Stimulated activated CD4-positive, alpha-beta T cell treated with anti-CD3 and anti-CD28 coated beads, Interleukin-15, amount 100 ng/mL, for 48 hours (primary cell): ENCODE results near the gene TRPC4AP.

Experiments used
- DNase-seq, 2 donors: peaks; one replicate each; pipeline ENCODE4 v3.0.0-alpha.2; 2020; ENCODE audit warnings: low read depth in 2 of 2

TRPC4AP gene

DNA sequence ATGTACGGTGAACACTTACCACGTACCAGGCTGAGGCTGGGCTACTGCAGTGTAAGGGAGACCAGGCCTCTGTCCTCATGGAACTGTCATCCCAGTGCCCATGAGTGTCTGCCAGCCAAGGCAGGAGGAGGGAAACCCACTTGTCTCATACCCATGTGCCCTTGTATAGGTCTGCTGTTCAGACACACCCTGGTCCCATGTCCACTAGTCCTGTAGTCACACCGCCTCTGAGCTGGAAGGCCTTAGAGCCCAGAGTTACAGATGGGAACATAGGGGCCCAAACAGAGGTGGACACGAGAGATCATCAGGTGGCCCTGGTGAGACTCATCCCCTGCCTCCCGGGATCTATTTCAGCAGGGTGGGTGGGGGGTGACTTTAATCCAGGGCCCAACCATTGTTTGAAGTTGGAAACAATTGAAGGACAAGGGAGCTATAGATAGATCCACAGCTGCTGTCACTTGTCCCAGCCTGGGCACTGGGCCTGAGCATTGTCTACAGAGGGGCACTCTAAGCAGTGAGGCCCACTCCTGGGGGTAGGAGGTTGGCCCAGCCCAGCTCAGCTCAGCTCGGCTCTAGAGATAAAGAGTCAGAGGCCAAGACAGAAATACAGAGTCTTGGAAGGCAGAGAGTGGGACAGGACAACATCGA, 122.3 kb downstream of the TRPC4AP start:
- no peak for DNase-seq

DNA sequence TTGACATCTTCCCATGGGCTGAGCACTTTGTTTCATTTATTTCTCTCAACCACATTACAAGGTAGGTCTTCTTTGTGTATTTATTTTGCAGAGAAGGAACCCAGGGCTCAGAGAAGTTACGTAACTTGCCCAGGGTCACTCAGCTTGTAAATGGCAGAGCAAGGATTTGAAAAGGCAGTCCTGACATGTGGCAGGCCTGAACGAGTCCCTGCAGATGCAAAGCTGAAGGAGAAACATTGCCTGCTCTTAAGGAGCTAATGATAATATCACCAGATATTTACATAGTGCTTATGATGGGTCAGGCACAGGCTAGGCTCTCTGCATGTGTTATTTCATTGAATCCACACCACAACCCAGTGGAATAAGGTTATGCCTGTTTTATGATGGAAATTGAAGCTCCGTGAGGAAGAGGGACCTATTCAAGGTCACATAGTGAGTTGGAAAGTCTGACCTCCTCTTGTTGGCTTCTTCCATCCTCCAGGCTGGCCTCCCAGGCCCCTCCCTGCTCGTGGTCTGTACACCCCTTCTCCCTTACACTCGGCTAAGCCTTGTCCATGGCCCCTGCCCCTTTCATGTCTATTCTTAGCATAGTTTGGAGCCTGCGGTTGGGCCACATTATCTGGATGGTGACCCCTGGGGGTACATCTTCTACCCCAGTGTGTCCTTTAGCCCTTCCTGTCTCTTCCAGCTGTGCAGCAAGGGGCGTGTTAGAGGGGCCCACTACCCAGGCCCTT, 124.4 kb downstream of the TRPC4AP start:
- DNase-seq, result no peak

DNA sequence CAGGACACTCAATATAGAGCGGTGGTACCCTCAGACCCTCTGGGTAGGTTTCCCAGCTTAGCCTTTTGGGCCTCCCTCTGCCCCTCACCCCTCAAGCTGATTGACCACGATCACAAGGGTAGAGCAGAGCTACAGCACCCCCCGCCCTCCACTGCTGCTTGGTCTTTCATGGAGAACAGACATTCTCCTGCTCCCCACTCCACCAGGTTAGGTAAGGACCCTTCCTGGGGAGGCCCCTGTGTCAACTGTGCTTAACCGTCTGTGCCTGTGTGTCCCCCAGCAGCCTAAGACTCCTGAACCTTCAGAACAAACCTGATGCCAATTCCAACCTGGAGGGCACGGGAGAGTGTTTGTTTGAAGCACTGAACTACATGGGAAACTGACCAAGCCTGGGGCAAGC, 125.2 kb downstream of the TRPC4AP start:
- no peak for DNase-seq

DNA sequence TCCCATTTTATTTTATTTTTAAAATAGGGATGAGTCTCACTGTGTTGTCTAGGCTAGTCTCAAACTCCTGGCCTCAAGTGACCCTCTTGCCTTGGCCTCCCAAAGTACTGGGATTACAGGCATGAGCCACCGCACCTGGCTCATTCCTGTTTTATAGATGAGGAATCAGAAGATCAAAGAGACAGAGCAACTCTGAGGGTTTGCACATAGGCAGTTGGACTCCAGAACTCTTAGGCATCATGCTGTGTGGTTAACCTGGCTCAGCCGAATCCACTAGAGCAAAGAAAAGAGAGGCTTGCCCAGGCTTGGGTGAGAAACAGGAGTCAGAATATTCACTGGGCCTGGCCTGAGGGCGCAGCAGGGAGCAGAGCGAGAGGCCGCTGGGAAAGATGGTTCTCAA, 127.6 kb downstream of the TRPC4AP start:
- no peak for DNase-seq

DNA sequence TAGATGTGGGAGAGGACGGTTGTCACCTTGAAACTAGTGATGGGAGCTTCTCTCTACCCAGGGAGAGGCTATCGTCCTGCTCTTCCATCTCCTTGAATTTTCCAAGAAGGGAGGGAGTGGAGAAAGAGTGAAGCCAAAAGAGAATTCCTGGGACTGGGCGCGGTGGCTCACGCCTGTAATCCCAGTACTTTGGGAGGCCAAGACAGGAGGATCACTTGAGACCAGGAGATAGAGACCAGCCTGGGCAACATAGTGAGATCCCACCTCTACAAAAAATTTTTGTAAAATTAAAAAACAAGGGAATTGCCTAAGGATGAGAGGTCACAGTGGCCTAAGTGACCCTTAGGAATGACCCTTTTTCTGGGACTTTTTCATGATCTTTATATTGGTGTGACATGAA, 128.1 kb downstream of the TRPC4AP start:
- no peak for DNase-seq

DNA sequence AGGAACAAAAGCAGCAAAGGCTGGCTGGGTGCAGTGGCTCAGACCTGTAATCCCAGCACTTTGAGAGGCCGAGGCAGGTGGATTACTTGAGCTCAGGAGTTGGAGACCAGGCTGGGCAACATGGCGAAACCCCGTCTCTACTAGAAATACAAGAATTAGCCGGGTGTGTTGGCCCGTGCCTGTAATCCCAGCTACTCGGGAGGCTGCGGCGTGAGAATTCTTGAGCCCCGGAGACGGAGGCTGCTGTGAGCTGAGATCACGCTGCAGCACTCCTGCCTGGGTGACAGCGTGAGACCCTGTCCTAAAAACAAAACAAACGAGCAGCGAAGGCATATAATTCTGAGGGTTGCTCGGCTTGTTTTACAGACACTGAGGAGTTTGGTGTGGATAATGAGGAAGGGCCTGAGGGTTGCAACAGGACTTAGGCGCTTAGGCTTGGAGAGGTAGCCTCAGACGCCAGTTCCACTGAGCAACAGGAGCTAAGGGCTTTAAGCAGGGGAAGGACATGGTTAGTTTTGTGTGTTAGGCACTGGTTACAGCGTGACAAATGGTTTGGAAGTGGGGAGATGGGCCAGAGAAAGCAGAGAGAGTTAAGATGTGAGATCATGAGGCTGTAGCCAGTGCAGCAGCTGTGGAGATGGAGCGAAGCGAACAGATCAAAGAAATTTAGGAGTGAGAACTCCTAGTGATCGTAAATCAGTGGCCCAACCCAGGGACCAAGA, 135.7 kb downstream of the TRPC4AP start:
- no peak for DNase-seq

DNA sequence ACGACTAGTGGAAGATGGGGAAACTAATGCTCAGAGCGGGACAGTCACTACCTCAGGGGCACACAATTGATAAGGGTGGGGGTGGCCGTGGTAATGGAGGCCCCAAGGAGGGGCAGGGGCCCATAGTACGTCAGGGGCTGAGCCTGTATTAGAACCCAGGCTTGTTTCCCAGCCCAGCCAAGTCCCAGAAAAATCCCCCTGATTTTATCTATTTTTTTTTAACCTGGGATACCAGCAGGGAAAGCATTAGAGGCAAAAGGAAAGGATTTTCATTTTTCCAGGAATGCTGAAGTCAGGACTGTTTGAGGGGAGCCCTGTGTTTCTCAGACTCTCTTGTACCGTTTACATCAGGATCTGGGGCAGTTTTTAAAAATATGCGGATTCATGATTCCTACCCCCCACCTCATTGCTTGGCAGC, 136.6 kb downstream of the TRPC4AP start:
- no peak for DNase-seq

DNA sequence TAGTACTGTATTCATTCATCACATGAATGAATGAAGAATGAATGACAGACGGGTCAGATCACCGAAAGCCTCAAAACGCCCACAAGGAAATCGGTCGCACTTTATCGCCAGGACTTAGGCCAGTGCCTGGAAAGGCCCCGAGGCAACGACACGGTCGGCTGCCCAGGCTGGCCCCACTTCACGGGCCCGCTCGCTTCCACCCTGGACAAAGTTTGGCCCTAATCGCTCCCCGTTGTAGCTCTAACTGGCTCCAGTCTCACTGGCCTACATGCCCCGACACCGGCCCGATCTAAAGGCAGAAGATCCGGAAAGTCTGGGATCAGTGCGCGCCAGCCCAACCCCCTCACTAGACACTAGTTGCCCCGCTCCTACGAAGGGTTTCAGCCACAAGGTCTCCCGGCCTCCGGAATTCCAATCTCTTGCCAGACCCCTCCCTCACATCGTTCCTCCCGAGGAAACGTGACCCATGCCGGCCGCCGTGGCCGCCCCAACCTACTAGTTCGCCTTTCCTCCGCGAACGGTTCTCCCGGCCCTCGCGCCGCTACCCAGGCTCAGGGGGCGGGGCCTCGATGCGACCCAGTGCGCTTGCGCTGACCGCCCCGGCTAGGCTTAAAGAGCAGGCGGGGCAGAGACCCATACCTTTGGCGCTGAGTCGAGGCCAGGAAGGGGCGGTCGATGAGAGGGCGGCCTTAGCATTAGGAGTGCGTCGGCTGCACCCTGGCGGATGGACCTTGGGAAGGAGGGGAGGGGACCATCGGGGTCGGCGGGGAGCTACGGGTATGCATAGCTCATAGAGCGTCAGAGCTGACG, 137.2 kb downstream of the TRPC4AP start, which contains the start of the genes GSS and MYH7B:
GSS (minus strand) TSS at position 576 of the 810 bp plus-strand sequence. CDS start 3,954 bp downstream, outside the sequence.
MYH7B (plus strand) TSS at position 638 of the 810 bp plus-strand sequence. CDS start 22,138 bp downstream, outside the sequence.
- DNase-seq, result peak; percentile 94 to 98

DNA sequence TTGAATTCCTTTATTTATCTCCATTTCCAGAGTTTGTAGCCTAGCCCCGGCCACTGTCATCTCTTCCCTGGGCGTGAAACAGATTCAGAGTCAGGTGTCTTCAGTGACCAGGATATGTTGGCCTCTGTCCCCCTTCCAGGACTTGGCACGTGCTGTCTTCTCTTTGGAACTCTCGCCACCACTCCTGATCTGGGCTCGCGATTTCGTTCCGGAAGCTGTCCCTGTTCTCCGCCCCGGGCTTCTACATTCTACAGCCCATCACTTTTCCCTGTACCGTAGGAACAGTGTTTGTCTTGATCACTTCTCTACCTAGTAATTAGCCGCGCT, 137.7 kb downstream of the TRPC4AP start:
- DNase-seq, result no peak

DNA sequence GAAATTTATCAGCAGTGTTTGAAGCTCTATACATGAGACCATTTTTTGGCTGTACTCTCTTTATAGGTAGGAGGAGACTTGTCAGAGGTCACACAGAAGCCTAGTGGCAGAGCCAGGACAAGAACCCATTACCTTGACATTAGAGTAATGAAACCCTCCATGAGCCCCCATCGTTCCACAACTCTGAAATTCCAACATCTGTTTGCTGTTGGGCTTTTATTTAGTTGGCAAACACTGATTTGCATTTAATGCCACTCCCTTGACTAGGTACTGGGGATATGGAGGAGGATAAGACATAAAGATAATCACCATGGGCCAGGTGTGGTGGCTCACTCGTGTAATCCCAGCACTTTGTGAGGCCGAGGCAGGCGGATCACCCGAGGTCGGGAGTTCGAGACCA, 138.6 kb downstream of the TRPC4AP start:
- DNase-seq, result no peak

DNA sequence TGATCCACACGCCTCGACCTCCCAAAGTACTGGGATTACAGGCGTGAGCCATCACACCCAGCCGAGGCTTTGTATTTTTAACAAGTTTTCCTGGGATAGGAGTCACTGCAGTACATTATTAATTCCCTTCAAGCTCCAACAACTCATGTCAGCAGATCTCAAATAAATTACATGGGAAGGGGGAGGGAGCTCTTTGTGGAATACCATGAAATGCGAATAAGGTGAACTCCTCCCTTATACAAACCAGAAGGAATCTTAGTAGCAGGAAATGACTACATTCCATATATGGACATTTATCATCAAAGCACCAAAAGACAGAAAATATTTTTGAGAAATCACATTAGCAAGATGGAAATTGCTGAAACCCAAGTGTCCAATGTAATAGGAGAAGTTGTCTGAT, 139.9 kb downstream of the TRPC4AP start:
- no peak for DNase-seq
